GM12878 (cell line): ENCODE data around the gene GPR17.

Source experiments
- CTCF ChIP-seq, 3 experiments: IDR thresholded peaks in 2 of 3; conservative IDR thresholded peaks in 1 of 3; 2 replicates each; pipeline ENCODE4 v1.5.1; 2011; ENCODE audit warnings: low read depth in 3 of 3, low read length in 3 of 3, mild to moderate bottlenecking in 3 of 3, control low read depth in 2 of 3, moderate library complexity in 2 of 3, inconsistent platforms in 1 of 3, mixed read lengths in 1 of 3; ENCODE audit not compliant: control insufficient read depth in 2 of 3, insufficient read depth in 1 of 3; ENCODE audit errors: extremely low read depth in 1 of 3
- FOS ChIP-seq: IDR thresholded peaks from 3 replicates; pipeline ENCODE4 v1.6.1; 2011; ENCODE audit warnings: borderline replicate concordance; ENCODE audit not compliant: insufficient read length; ENCODE audit errors: extremely low read depth
- KLF5 ChIP-seq: fragments of 450-650 bp; IDR thresholded peaks from 2 replicates; pipeline ENCODE4 v1.6.1; 2014; ENCODE audit warnings: mild to moderate bottlenecking; ENCODE audit not compliant: partially characterized antibody
- PBX3 ChIP-seq: IDR thresholded peaks from 2 replicates; pipeline ENCODE4 v1.6.1; 2011; ENCODE audit warnings: mild to moderate bottlenecking, low read depth, low read length, moderate library complexity; ENCODE audit not compliant: insufficient replicate concordance
- SP1 ChIP-seq: IDR thresholded peaks from one replicate; pipeline ENCODE4 v1.6.1; 2011; ENCODE audit warnings: low read depth, low read length
- TAF1 ChIP-seq: IDR thresholded peaks from 2 replicates; pipeline ENCODE4 v1.6.1; 2011; ENCODE audit warnings: mild to moderate bottlenecking, low read depth, low read length, borderline replicate concordance
- USF2 ChIP-seq: IDR thresholded peaks from 2 replicates; pipeline ENCODE4 v1.6.1; 2011; ENCODE audit warnings: low read depth, low read length, improper control_type of control experiment, borderline replicate concordance

- TF ChIP-seq TAF1 (no peak), KLF5 (no peak), USF2 (no peak), FOS (no peak), PBX3 (no peak), CTCF (IDR thresholded peaks at IDR 0.05 in 2 of 3, conservative IDR thresholded peaks at IDR 0.05 in 1 of 3; ENCODE audit: control insufficient read depth in 2 of 3, extremely low read depth in 1 of 3, insufficient read depth in 1 of 3, low read depth in 3 of 3, low read length in 3 of 3) (no peak), SP1 (no peak)
These were observed 10.7 kb downstream of the GPR17 start for GRCh38 chr2:127656569-127657231.
